CD4-positive, alpha-beta T cell treated with Interleukin-21 for 1 hour (primary cell): ENCODE measurements around the gene STK36.

Experiments used
- DNase-seq: peaks from one replicate; pipeline ENCODE4 v3.0.0-alpha.2; 2020

STK36 gene

GRCh38 chr2:218664653-218665052, 7.2 kb upstream of the STK36 start:
- no peak for DNase-seq

GRCh38 chr2:218671097-218671653, 711 bp upstream of the STK36 start:
- DNase-seq, result no peak

GRCh38 chr2:218679119-218679518, 7.2 kb downstream of the STK36 start:
- no peak for DNase-seq

GRCh38 chr2:218680061-218680460, 8.2 kb downstream of the STK36 start:
- DNase-seq, result no peak

- peak; percentile 53 for DNase-seq
Observed at GRCh38 chr2:218687400-218688060, 15.6 kb downstream of the STK36 start.

GRCh38 chr2:218691234-218691633, 19.3 kb downstream of the STK36 start:
- no peak for DNase-seq

GRCh38 chr2:218694405-218695145, 22.7 kb downstream of the STK36 start:
- no peak for DNase-seq

GRCh38 chr2:218698885-218699284, 27.0 kb downstream of the STK36 start:
- no peak for DNase-seq

- no peak for DNase-seq
Observed at GRCh38 chr2:218701806-218702205, 29.9 kb downstream of the STK36 start.

GRCh38 chr2:218703341-218703740, 31.5 kb downstream of the STK36 start:
- no peak for DNase-seq

- no peak for DNase-seq
Observed at GRCh38 chr2:218708086-218708485, 36.2 kb downstream of the STK36 start.

GRCh38 chr2:218709908-218710307, 38.0 kb downstream of the STK36 start:
- DNase-seq, result no peak

- no peak for DNase-seq
Observed at GRCh38 chr2:218710334-218710686, 38.4 kb downstream of the STK36 start.

- DNase-seq, result peak; percentile 99
Observed at GRCh38 chr2:218710687-218711549, 39.0 kb downstream of the STK36 start, which contains the start of gene TTLL4. TTLL4 (plus strand) TSS chr2:218710835; CDS start chr2:218737677, 26,842 bp downstream.

- DNase-seq, result no peak
Observed at GRCh38 chr2:218711550-218711929, 39.7 kb downstream of the STK36 start.

GRCh38 chr2:218713922-218714321, 42.0 kb downstream of the STK36 start:
- DNase-seq, result no peak

GRCh38 chr2:218716070-218716469, 44.2 kb downstream of the STK36 start:
- DNase-seq, result no peak

GRCh38 chr2:218717262-218717661, 45.4 kb downstream of the STK36 start:
- no peak for DNase-seq

- no peak for DNase-seq
Observed at GRCh38 chr2:218718058-218718457, 46.2 kb downstream of the STK36 start.

GRCh38 chr2:218719457-218719856, 47.6 kb downstream of the STK36 start:
- no peak for DNase-seq

- DNase-seq, result no peak
Observed at GRCh38 chr2:218720048-218721041, 48.5 kb downstream of the STK36 start.

GRCh38 chr2:218721488-218721887, 49.6 kb downstream of the STK36 start:
- no peak for DNase-seq
